HCT116 (cell line): ENCODE results near the gene MAGEE2. TPM values are rescaled to one million over a fixed set of nuclear protein-coding genes. Genes with fewer than 3 reads are reported as not detected.

Source experiments
- ATAC-seq: fragments of 200-7000 bp; cut with Tn5 transposase; 2 replicates; pipeline ENCODE4 v1.9.1; 2020; ENCODE audit warnings: mild to moderate bottlenecking, moderate library complexity
- BruUV-seq: library from RNA; stranded (reverse); fragments of 400-500 nt; replicated peaks from 2 replicates; lab custom pipeline; 2021; lab: Mats Ljungman, UMichigan
- CTCF ChIA-PET: fragments of 300-600 bp; sonication (Branson Sonifier 250); formaldehyde crosslinking; loops from one replicate; lab custom pipeline; 2021; ENCODE audit warnings: antibody characterized with exemption; lab: Charles Lee
- POLR2A ChIA-PET: fragments of 300-600, 350-600 bp; sonication (Branson Sonifier 250); formaldehyde crosslinking; loops from one replicate; lab custom pipeline; 2021; ENCODE audit warnings: antibody characterized with exemption; lab: Charles Lee
- RAD21 ChIA-PET, 2 experiments: fragments of 300-600 bp; sonication (Branson Sonifier 250); formaldehyde crosslinking; loops; one replicate each; lab custom pipeline; 2023; ENCODE audit warnings: low total read pairs in 2 of 2; ENCODE audit not compliant: uncharacterized antibody in 2 of 2, unreplicated experiment in 2 of 2, low non-redundant PET in 1 of 2; lab: Charles Lee
- DNase-seq: peaks from one replicate; pipeline ENCODE4 v3.0.0-alpha.2; 2010; ENCODE audit warnings: low read depth, low spot score
- H2AFZ ChIP-seq: fragments of 200-600 bp; shearing (Covaris generic), sonication (generic); 2 replicates; pipeline ENCODE4 v1.6.1; 2017; ENCODE audit warnings: low read depth, mixed run types, mixed read lengths, antibody characterized with exemption, low read length; ENCODE audit not compliant: poor library complexity, severe bottlenecking
- H3K27ac ChIP-seq: 2 replicates; pipeline ENCODE4 v1.5.1; 2012; ENCODE audit warnings: low read depth, low read length
- H3K27me3 ChIP-seq: fragments of 200-600 bp; sonication (generic); 2 replicates; pipeline ENCODE4 v1.6.1; 2016; ENCODE audit warnings: mixed run types, low read length, mixed read lengths; ENCODE audit not compliant: insufficient read depth
- H3K36me3 ChIP-seq, 2 experiments: fragments of 200-500 bp in 1 of 2; fragments of 200-600 bp in 1 of 2; sonication (Bioruptor generic) in 1 of 2; sonication (generic) in 1 of 2; 2 replicates each; pipeline versions ENCODE4 v1.5.1 to v1.6.1; 2014 to 2016; ENCODE audit warnings: low read length in 2 of 2, inconsistent platforms in 1 of 2, mixed read lengths in 1 of 2, mixed run types in 1 of 2; ENCODE audit not compliant: insufficient read depth in 2 of 2, control insufficient read depth in 1 of 2
- H3K4me1 ChIP-seq, 2 experiments: fragments of 200-600 bp in 1 of 2; sonication (generic) in 1 of 2; 2 replicates each; pipeline versions ENCODE4 v1.5.1 to v1.6.1; 2012 to 2017; ENCODE audit warnings: low read length in 2 of 2, inconsistent platforms in 1 of 2, mild to moderate bottlenecking in 1 of 2, mixed read lengths in 1 of 2, mixed run types in 1 of 2, moderate library complexity in 1 of 2; ENCODE audit not compliant: insufficient read depth in 2 of 2, control insufficient read depth in 1 of 2
- H3K4me2 ChIP-seq: fragments of 200-600 bp; sonication (generic); 2 replicates; pipeline ENCODE4 v1.6.1; 2017; ENCODE audit warnings: mixed run types, low read length, mixed read lengths
- H3K4me3 ChIP-seq, 2 experiments: fragments of 200-600 bp in 1 of 2; sonication (generic) in 1 of 2; replicated peaks in 1 of 2; 2 replicates each; pipeline ENCODE4 v1.5.1; 2011 to 2016; ENCODE audit warnings: low read length in 2 of 2, control low read depth in 1 of 2, low read depth in 1 of 2, mild to moderate bottlenecking in 1 of 2, mixed read lengths in 1 of 2, mixed run types in 1 of 2
- H3K79me2 ChIP-seq: fragments of 200-600 bp; sonication (generic); 2 replicates; pipeline ENCODE4 v1.6.1; 2017; ENCODE audit warnings: mild to moderate bottlenecking, mixed run types, low read length, moderate library complexity, mixed read lengths; ENCODE audit not compliant: insufficient read depth
- H3K9ac ChIP-seq: fragments of 200-600 bp; sonication (generic); 2 replicates; pipeline ENCODE4 v1.6.1; 2016; ENCODE audit warnings: low read length, mixed read lengths
- H3K9me2 ChIP-seq: fragments of 200-600 bp; sonication (generic), shearing (Covaris generic); 2 replicates; pipeline ENCODE4 v1.6.1; 2017; ENCODE audit warnings: mixed run types, mild to moderate bottlenecking, moderate library complexity; ENCODE audit not compliant: insufficient read depth
- H3K9me3 ChIP-seq, 2 experiments: fragments of 200-500 bp in 1 of 2; fragments of 200-600 bp in 1 of 2; sonication (Bioruptor generic) in 1 of 2; sonication (generic) in 1 of 2; 2 replicates each; pipeline ENCODE4 v1.6.1; 2014 to 2017; ENCODE audit warnings: low read length in 2 of 2, mixed read lengths in 2 of 2, inconsistent platforms in 1 of 2, low read depth in 1 of 2, mild to moderate bottlenecking in 1 of 2, mixed run types in 1 of 2, moderate library complexity in 1 of 2; ENCODE audit not compliant: control insufficient read depth in 1 of 2, insufficient read depth in 1 of 2
- H4K20me1 ChIP-seq: fragments of 200-600 bp; sonication (generic), shearing (Covaris generic); 2 replicates; pipeline ENCODE4 v1.6.1; 2017; ENCODE audit warnings: mixed run types, mild to moderate bottlenecking, moderate library complexity; ENCODE audit not compliant: insufficient read depth
- EGR1 ChIP-seq: IDR thresholded peaks from 2 replicates; pipeline ENCODE4 v1.6.1; 2012; ENCODE audit warnings: low read depth
- ELF1 ChIP-seq: IDR thresholded peaks from 2 replicates; pipeline ENCODE4 v1.6.1; 2012; ENCODE audit warnings: low read depth, borderline replicate concordance
- EZH2 ChIP-seq: fragments of 200-600 bp; sonication (generic); IDR thresholded peaks from 2 replicates; pipeline ENCODE4 v1.6.1; 2017; ENCODE audit warnings: antibody characterized with exemption, mixed run types
- EZH2phosphoT487 ChIP-seq: fragments of 200-600 bp; IDR thresholded peaks from 2 replicates; pipeline ENCODE4 v1.6.1; 2018; ENCODE audit warnings: antibody characterized with exemption, borderline replicate concordance
- FOSL1 ChIP-seq: IDR thresholded peaks from 2 replicates; pipeline ENCODE4 v1.6.1; 2012; ENCODE audit warnings: low read depth
- POLR2A ChIP-seq: IDR thresholded peaks from 2 replicates; pipeline ENCODE4 v1.7.0; 2011; ENCODE audit warnings: borderline replicate concordance; ENCODE audit not compliant: insufficient read depth, insufficient read length; ENCODE audit errors: extremely low read depth
- POLR2AphosphoS5 ChIP-seq: IDR thresholded peaks from 2 replicates; pipeline ENCODE4 v1.6.1; 2011; ENCODE audit warnings: mild to moderate bottlenecking, low read depth, low read length, moderate library complexity
- RAD21 ChIP-seq: IDR thresholded peaks from 2 replicates; pipeline ENCODE4 v1.6.1; 2012; ENCODE audit warnings: low read depth, mild to moderate bottlenecking
- SP1 ChIP-seq: IDR thresholded peaks from 2 replicates; pipeline ENCODE4 v1.6.1; 2012; ENCODE audit warnings: low read depth
- SRF ChIP-seq: IDR thresholded peaks from 2 replicates; pipeline ENCODE4 v1.6.1; 2012; ENCODE audit warnings: low read depth
- TCF7L2 ChIP-seq: IDR thresholded peaks from 2 replicates; pipeline ENCODE4 v1.7.0; 2011; ENCODE audit warnings: borderline replicate concordance, inconsistent platforms; ENCODE audit not compliant: insufficient read depth, insufficient read length; ENCODE audit errors: extremely low read depth
- ZBTB33 ChIP-seq: IDR thresholded peaks from 2 replicates; pipeline ENCODE4 v1.6.1; 2011; ENCODE audit warnings: mild to moderate bottlenecking, low read length, moderate library complexity; ENCODE audit not compliant: insufficient replicate concordance; ENCODE audit errors: extremely low read depth
- ZFX ChIP-seq: fragments of 450-650 bp; IDR thresholded peaks from 2 replicates; pipeline ENCODE4 v1.6.1; 2017
- intact Hi-C: fragments of 100-400 bp; cut with micrococcal nuclease; formaldehyde crosslinking; loops from 2 replicates; pipeline ENCODE4 v1.10.0; 2022
- total RNA-seq: library from RNA; stranded (reverse); gene quantifications from one replicate; pipeline ENCODE4 v1.2.1, GENCODE V29; 2021; ENCODE audit not compliant: unreplicated experiment
- TF ChIP-seq, protein P1 (sequence below): IDR thresholded peaks from 2 replicates; pipeline ENCODE4 v1.6.1; 2012
- TF ChIP-seq, protein P2 (sequence below): IDR thresholded peaks from 2 replicates; pipeline ENCODE4 v1.6.1; 2012

Gene MAGEE2
- total RNA-seq, 1 experiment from 2014 or later = not detected

DNA sequence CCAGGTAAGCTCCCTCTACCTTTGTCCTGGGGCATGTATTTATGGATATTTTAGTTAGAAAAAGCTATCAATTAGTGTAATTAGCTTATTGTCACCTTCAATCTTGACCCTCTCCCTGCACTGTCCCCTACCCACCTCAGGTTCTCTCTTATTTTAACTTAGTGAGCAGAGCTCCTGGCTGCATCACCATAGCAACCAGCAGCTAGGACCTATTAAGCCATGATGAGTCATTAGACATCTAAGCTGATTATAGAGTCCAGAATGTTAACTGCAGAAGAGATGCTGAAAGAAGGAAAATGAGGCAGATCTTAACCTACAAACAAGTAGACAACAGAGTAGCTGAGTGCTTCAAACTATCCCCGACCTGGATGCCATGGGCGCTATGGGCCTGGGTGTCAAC, 36.6 kb downstream of the MAGEE2 start:
- TF ChIP-seq SP1 = no peak
- no peak for TF ChIP-seq EZH2
- TF ChIP-seq, protein P1, sequence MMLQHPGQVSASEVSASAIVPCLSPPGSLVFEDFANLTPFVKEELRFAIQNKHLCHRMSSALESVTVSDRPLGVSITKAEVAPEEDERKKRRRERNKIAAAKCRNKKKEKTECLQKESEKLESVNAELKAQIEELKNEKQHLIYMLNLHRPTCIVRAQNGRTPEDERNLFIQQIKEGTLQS = no peak
- TF ChIP-seq ELF1 = no peak
- TF ChIP-seq RAD21 = no peak
- TF ChIP-seq ZFX = no peak
- TF ChIP-seq POLR2A = no peak
- TF ChIP-seq TCF7L2 = no peak
- TF ChIP-seq, protein P2, sequence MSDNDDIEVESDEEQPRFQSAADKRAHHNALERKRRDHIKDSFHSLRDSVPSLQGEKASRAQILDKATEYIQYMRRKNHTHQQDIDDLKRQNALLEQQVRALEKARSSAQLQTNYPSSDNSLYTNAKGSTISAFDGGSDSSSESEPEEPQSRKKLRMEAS = no peak
- TF ChIP-seq SRF = no peak
- RAD21 ChIA-PET = no interaction called here
- Histone ChIP-seq H3K27me3 (no peaks in the 10 kb centered on the region), H3K4me2 (no peak overlapping the region), H3K9ac (no peak overlapping the region), H3K27ac (no peak overlapping the region), H3K9me2 (no peaks in the 10 kb centered on the region), H3K4me1 (no peaks in the 10 kb centered on the region), H4K20me1 (no peaks in the 10 kb centered on the region), H3K9me3 (no peaks in the 10 kb centered on the region), H3K4me3 (no peak overlapping the region), H3K36me3 (no peaks in the 10 kb centered on the region), H2AFZ (no peak overlapping the region), H3K79me2 (no peaks in the 10 kb centered on the region)
- no peak for ATAC-seq
- no peak for DNase-seq
- intact Hi-C loops = no loop called here
- CTCF ChIA-PET = no interaction called here
- no TSS peak for BruUV-seq
- POLR2A ChIA-PET = no interaction called here

GRCh38 chrX:75746891-75747639, 38.0 kb downstream of the MAGEE2 start:
- TF ChIP-seq ZBTB33 = no peak
- no peak for TF ChIP-seq SRF
- TF ChIP-seq POLR2AphosphoS5 = no peak
- TF ChIP-seq EZH2phosphoT487 = no peak
- TF ChIP-seq FOSL1 = no peak
- TF ChIP-seq EGR1 = no peak
- TF ChIP-seq EZH2 = no peak
- Histone ChIP-seq H2AFZ (no peak overlapping the region), H3K9me3 (no peaks in the 10 kb centered on the region), H4K20me1 (no peaks in the 10 kb centered on the region), H3K9ac (no peak overlapping the region), H3K36me3 (no peaks in the 10 kb centered on the region), H3K4me1 (no peaks in the 10 kb centered on the region), H3K4me2 (no peak overlapping the region), H3K27me3 (no peaks in the 10 kb centered on the region), H3K79me2 (no peaks in the 10 kb centered on the region), H3K27ac (no peak overlapping the region), H3K9me2 (no peaks in the 10 kb centered on the region), H3K4me3 (no peak overlapping the region)
- intact Hi-C loops = no loop called here
- BruUV-seq = no TSS peak
- ATAC-seq (no peak), DNase-seq (no peak)
- ChIA-PET POLR2A (no interaction called here), RAD21 (no interaction called here), CTCF (no interaction called here)
